GM12878 (cell line): ENCODE measurements around the gene C5orf34. TPM values are rescaled to one million over a fixed set of nuclear protein-coding genes. Genes with fewer than 3 reads are reported as not detected.
A peak's percentile ranks its signal among the peaks of the same experiment; 100 is the strongest.

ENCODE experiments used
- BCL11A ChIP-seq: IDR thresholded peaks from 2 replicates; pipeline ENCODE4 v1.6.1; 2011; ENCODE audit warnings: low read depth, low read length
- CBFB ChIP-seq: IDR thresholded peaks from 2 replicates; pipeline ENCODE4 v1.6.1; 2016; ENCODE audit warnings: antibody characterized with exemption, low read depth
- E4F1 ChIP-seq: fragments of 450-650 bp; IDR thresholded peaks from 2 replicates; pipeline ENCODE4 v1.6.1; 2018; ENCODE audit warnings: borderline replicate concordance, mild to moderate bottlenecking; ENCODE audit not compliant: partially characterized antibody
- EED ChIP-seq: sonication (generic); IDR thresholded peaks from 2 replicates; pipeline ENCODE4 v1.6.1; 2016; ENCODE audit warnings: antibody characterized with exemption, low read depth
- ETV6 ChIP-seq, 2 experiments: fragments of 450-650 bp in 1 of 2; IDR thresholded peaks in 1 of 2; conservative IDR thresholded peaks in 1 of 2; 2 replicates each; pipeline ENCODE4 v1.6.1; 2014; ENCODE audit warnings: antibody characterized with exemption in 1 of 2, borderline replicate concordance in 1 of 2, low read depth in 1 of 2, mild to moderate bottlenecking in 1 of 2, moderate library complexity in 1 of 2
- IRF4 ChIP-seq: IDR thresholded peaks from 2 replicates; pipeline ENCODE4 v1.6.1; 2011; ENCODE audit warnings: low read depth, low read length
- KDM1A ChIP-seq: fragments of 200-600 bp; sonication (generic); IDR thresholded peaks from 2 replicates; pipeline ENCODE4 v1.6.1; 2016; ENCODE audit warnings: borderline replicate concordance
- LARP7 ChIP-seq: fragments of 450-650 bp; IDR thresholded peaks from 2 replicates; pipeline ENCODE4 v1.6.1; 2017; ENCODE audit warnings: mild to moderate bottlenecking
- MEF2A ChIP-seq: IDR thresholded peaks from 2 replicates; pipeline ENCODE4 v1.6.1; 2011; ENCODE audit warnings: low read depth, mild to moderate bottlenecking, low read length, moderate library complexity; ENCODE audit not compliant: insufficient read depth
- MTA2 ChIP-seq: fragments of 450-650 bp; IDR thresholded peaks from 2 replicates; pipeline ENCODE4 v1.6.1; 2016; ENCODE audit warnings: low read depth, mild to moderate bottlenecking, moderate library complexity
- MXI1 ChIP-seq: fragments of 150-350 bp; IDR thresholded peaks from 2 replicates; pipeline ENCODE4 v1.6.1; 2011; ENCODE audit warnings: low read depth, mild to moderate bottlenecking, inconsistent platforms, low read length, improper control_type of control experiment
- MYC ChIP-seq: IDR thresholded peaks from 2 replicates; pipeline ENCODE4 v1.6.1; 2011; ENCODE audit warnings: mild to moderate bottlenecking, low read length, moderate library complexity, inconsistent platforms; ENCODE audit not compliant: insufficient read depth, insufficient replicate concordance, insufficient read length, severe bottlenecking
- PAX5 ChIP-seq: IDR thresholded peaks from 2 replicates; pipeline ENCODE4 v1.6.1; 2011; ENCODE audit warnings: low read depth, low read length, borderline replicate concordance
- POLR2AphosphoS2 ChIP-seq: IDR thresholded peaks from 2 replicates; pipeline ENCODE4 v1.6.1; 2011; ENCODE audit warnings: low read depth, mild to moderate bottlenecking, low read length, improper control_type of control experiment, moderate library complexity
- RAD51 ChIP-seq: fragments of 450-650 bp; IDR thresholded peaks from 2 replicates; pipeline ENCODE4 v1.6.1; 2016; ENCODE audit warnings: moderate library complexity, mild to moderate bottlenecking, inconsistent platforms
- USF2 ChIP-seq: IDR thresholded peaks from 2 replicates; pipeline ENCODE4 v1.6.1; 2011; ENCODE audit warnings: low read depth, low read length, improper control_type of control experiment, borderline replicate concordance
- WRNIP1 ChIP-seq: IDR thresholded peaks from 2 replicates; pipeline ENCODE4 v1.6.1; 2011; ENCODE audit warnings: low read depth, low read length, improper control_type of control experiment, borderline replicate concordance
- YBX1 ChIP-seq: fragments of 450-650 bp; IDR thresholded peaks from 2 replicates; pipeline ENCODE4 v1.6.1; 2016; ENCODE audit warnings: antibody characterized with exemption
- ZNF217 ChIP-seq: fragments of 450-650 bp; IDR thresholded peaks from 2 replicates; pipeline ENCODE4 v1.6.1; 2017; ENCODE audit warnings: antibody characterized with exemption, mild to moderate bottlenecking
- ZZZ3 ChIP-seq: IDR thresholded peaks from 2 replicates; pipeline ENCODE4 v1.6.1; 2011; ENCODE audit warnings: low read depth; ENCODE audit not compliant: control insufficient read depth, insufficient read length
- polyA plus RNA-seq, 11 experiments: library from polyadenylated mRNA; depleted of rRNA in 4 of 11; unstranded in 6 of 11; stranded (reverse) in 5 of 11; fragments of >200 nt; fragmentation: Nextera tagmentation in 4 of 11; fragmentation: Illumina TruSeq in 1 of 11; extraction: Ambion mirVana in 4 of 11; extraction: Trizol in 1 of 11; gene quantifications; 1 replicate in 1 of 11; 2 replicates in 10 of 11; pipeline versions ENCODE4 v1.2.1 to v1.2.3, GENCODE V29; 2011 to 2016; ENCODE audit warnings: inconsistent platforms in 2 of 11, missing spikeins in 2 of 11, low read depth in 1 of 11
- total RNA-seq, 4 experiments: library from RNA; depleted of rRNA in 3 of 4; stranded (reverse); fragments of >200 nt in 3 of 4; fragmentation: Illumina TruSeq in 1 of 4; extraction: Trizol in 1 of 4; gene quantifications; 2 replicates each; pipeline versions ENCODE4 v1.2.1 to v1.2.3, GENCODE V29; 2013 to 2021
- TF ChIP-seq, protein P1 (sequence below): IDR thresholded peaks from 2 replicates; pipeline ENCODE4 v1.6.1; 2012; ENCODE audit warnings: low read depth, low read length, improper control_type of control experiment
- TF ChIP-seq, protein P2 (sequence below): fragments of 450-650 bp; IDR thresholded peaks from 2 replicates; pipeline ENCODE4 v1.6.1; 2017; ENCODE audit warnings: mild to moderate bottlenecking, low read depth, inconsistent platforms; ENCODE audit not compliant: poor library complexity, severe bottlenecking
- TF ChIP-seq, protein P3 (sequence below): IDR thresholded peaks from 2 replicates; pipeline ENCODE4 v1.6.1; 2012; ENCODE audit warnings: low read depth, low read length, improper control_type of control experiment

Gene C5orf34
- total and polyA plus RNA-seq, 10 of the 15 experiments (the other 5 are each of a cell fraction or from before 2014, with no cell fraction given), result 6.1 to 15.1 (median 10.0) TPM

GRCh38 chr5:43483298-43484105 lies 31.4 kb downstream of the C5orf34 start, which contains the start of gene TMEM267 (continued):
- TF ChIP-seq, protein P1, sequence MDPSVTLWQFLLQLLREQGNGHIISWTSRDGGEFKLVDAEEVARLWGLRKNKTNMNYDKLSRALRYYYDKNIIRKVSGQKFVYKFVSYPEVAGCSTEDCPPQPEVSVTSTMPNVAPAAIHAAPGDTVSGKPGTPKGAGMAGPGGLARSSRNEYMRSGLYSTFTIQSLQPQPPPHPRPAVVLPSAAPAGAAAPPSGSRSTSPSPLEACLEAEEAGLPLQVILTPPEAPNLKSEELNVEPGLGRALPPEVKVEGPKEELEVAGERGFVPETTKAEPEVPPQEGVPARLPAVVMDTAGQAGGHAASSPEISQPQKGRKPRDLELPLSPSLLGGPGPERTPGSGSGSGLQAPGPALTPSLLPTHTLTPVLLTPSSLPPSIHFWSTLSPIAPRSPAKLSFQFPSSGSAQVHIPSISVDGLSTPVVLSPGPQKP, result 0 out of 2 replicates have a peak, but pooled peaks have one; percentile 22
- TF ChIP-seq, protein P2, sequence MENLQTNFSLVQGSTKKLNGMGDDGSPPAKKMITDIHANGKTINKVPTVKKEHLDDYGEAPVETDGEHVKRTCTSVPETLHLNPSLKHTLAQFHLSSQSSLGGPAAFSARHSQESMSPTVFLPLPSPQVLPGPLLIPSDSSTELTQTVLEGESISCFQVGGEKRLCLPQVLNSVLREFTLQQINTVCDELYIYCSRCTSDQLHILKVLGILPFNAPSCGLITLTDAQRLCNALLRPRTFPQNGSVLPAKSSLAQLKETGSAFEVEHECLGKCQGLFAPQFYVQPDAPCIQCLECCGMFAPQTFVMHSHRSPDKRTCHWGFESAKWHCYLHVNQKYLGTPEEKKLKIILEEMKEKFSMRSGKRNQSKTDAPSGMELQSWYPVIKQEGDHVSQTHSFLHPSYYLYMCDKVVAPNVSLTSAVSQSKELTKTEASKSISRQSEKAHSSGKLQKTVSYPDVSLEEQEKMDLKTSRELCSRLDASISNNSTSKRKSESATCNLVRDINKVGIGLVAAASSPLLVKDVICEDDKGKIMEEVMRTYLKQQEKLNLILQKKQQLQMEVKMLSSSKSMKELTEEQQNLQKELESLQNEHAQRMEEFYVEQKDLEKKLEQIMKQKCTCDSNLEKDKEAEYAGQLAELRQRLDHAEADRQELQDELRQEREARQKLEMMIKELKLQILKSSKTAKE, result no peak
- no peak for TF ChIP-seq YBX1
- no peak; the same call in none of the 2 replicates for TF ChIP-seq EED
- peak; percentile 76; the same call in 1 of the 2 replicates for TF ChIP-seq MXI1
- TF ChIP-seq PAX5, result peak; percentile 41; the same call in 1 of the 2 replicates
- no peak for TF ChIP-seq E4F1
- TF ChIP-seq MEF2A, result no peak
- TF ChIP-seq, protein P3, sequence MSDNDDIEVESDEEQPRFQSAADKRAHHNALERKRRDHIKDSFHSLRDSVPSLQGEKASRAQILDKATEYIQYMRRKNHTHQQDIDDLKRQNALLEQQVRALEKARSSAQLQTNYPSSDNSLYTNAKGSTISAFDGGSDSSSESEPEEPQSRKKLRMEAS, result peak; percentile 54; the same call in 1 of the 2 replicates
- TF ChIP-seq USF2, result no peak
- TF ChIP-seq POLR2AphosphoS2, result peak; percentile 86; the same call in 1 of the 2 replicates
- TF ChIP-seq KDM1A, result no peak
- TF ChIP-seq RAD51, result no peak
- TF ChIP-seq ETV6 (conservative IDR thresholded peaks at IDR 0.05 in 1 of 2, IDR thresholded peaks at IDR 0.05 in 1 of 2; ENCODE audit: borderline replicate concordance in 1 of 2, low read depth in 1 of 2), result no peak
- TF ChIP-seq ZNF217, result no peak
- TF ChIP-seq WRNIP1, result no peak
- 0 out of 2 replicates have a peak, but pooled peaks have one; percentile 50 for TF ChIP-seq MTA2
- TF ChIP-seq LARP7, result peak; percentile 71; the same call in 1 of the 2 replicates
- TF ChIP-seq BCL11A, result peak; percentile 3; the same call in 1 of the 2 replicates
- TF ChIP-seq CBFB, result peak; percentile 98
- TF ChIP-seq MYC, result no peak
- TF ChIP-seq IRF4, result no peak
- no peak for TF ChIP-seq ZZZ3
